ENCODE results near the gene MCC.

GRCh38 chr5:113183694-113184093, 304.6 kb downstream of the MCC start:
- TF ChIP-seq CTCF (tag by site-specific recombination; IDR thresholded peaks at IDR 0.05) (no peak), KLF17 (tag by site-specific recombination; IDR thresholded peaks at IDR 0.05) (no peak), ZNF654 (tag by site-specific recombination; IDR thresholded peaks at IDR 0.05; ENCODE audit: low read depth) (no peak), MEIS1 (CRISPR knock-in tag; IDR thresholded peaks at IDR 0.05; ENCODE audit: borderline replicate concordance) (no peak), ZNF184 (tag by site-specific recombination; IDR thresholded peaks at IDR 0.05) (no peak), BCL11A (tag by site-specific recombination; IDR thresholded peaks at IDR 0.05; ENCODE audit: low read depth) (no peak), ZBTB8A (tag by site-specific recombination; IDR thresholded peaks at IDR 0.05) (no peak), GLI4 (tag by site-specific recombination; IDR thresholded peaks at IDR 0.05) (no peak), ZNF341 (tag by site-specific recombination; IDR thresholded peaks at IDR 0.05; ENCODE audit: low read depth) (no peak), ZNF76 (tag by site-specific recombination; IDR thresholded peaks at IDR 0.05; ENCODE audit: borderline replicate concordance, low read depth) (no peak)
- TF ChIP-seq, protein P1, sequence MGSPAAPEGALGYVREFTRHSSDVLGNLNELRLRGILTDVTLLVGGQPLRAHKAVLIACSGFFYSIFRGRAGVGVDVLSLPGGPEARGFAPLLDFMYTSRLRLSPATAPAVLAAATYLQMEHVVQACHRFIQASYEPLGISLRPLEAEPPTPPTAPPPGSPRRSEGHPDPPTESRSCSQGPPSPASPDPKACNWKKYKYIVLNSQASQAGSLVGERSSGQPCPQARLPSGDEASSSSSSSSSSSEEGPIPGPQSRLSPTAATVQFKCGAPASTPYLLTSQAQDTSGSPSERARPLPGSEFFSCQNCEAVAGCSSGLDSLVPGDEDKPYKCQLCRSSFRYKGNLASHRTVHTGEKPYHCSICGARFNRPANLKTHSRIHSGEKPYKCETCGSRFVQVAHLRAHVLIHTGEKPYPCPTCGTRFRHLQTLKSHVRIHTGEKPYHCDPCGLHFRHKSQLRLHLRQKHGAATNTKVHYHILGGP (tag by site-specific recombination; IDR thresholded peaks at IDR 0.05) = no peak
- TF ChIP-seq, protein P2, sequence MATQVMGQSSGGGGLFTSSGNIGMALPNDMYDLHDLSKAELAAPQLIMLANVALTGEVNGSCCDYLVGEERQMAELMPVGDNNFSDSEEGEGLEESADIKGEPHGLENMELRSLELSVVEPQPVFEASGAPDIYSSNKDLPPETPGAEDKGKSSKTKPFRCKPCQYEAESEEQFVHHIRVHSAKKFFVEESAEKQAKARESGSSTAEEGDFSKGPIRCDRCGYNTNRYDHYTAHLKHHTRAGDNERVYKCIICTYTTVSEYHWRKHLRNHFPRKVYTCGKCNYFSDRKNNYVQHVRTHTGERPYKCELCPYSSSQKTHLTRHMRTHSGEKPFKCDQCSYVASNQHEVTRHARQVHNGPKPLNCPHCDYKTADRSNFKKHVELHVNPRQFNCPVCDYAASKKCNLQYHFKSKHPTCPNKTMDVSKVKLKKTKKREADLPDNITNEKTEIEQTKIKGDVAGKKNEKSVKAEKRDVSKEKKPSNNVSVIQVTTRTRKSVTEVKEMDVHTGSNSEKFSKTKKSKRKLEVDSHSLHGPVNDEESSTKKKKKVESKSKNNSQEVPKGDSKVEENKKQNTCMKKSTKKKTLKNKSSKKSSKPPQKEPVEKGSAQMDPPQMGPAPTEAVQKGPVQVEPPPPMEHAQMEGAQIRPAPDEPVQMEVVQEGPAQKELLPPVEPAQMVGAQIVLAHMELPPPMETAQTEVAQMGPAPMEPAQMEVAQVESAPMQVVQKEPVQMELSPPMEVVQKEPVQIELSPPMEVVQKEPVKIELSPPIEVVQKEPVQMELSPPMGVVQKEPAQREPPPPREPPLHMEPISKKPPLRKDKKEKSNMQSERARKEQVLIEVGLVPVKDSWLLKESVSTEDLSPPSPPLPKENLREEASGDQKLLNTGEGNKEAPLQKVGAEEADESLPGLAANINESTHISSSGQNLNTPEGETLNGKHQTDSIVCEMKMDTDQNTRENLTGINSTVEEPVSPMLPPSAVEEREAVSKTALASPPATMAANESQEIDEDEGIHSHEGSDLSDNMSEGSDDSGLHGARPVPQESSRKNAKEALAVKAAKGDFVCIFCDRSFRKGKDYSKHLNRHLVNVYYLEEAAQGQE (tag by site-specific recombination; IDR thresholded peaks at IDR 0.05) = no peak
- TF ChIP-seq, protein P3, sequence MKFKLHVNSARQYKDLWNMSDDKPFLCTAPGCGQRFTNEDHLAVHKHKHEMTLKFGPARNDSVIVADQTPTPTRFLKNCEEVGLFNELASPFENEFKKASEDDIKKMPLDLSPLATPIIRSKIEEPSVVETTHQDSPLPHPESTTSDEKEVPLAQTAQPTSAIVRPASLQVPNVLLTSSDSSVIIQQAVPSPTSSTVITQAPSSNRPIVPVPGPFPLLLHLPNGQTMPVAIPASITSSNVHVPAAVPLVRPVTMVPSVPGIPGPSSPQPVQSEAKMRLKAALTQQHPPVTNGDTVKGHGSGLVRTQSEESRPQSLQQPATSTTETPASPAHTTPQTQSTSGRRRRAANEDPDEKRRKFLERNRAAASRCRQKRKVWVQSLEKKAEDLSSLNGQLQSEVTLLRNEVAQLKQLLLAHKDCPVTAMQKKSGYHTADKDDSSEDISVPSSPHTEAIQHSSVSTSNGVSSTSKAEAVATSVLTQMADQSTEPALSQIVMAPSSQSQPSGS (tag by site-specific recombination; IDR thresholded peaks at IDR 0.05; ENCODE audit: low read depth) = no peak
